Mesothelial cell of epicardium (in vitro differentiated cells): ENCODE data around the gene ZNF800. TPM values are rescaled to one million over a fixed set of nuclear protein-coding genes. Genes with fewer than 3 reads are reported as not detected.
"Not testable (repeated sequence)": the region's sequence is repeated elsewhere in the genome, so short reads cannot be mapped to it uniquely, and the experiment has no call there.

Experiments used
- DNase-seq, 2 experiments: peaks; one replicate each; pipeline ENCODE4 v3.0.0; 2021; ENCODE audit warnings: low spot score in 2 of 2; ENCODE audit not compliant: unreplicated experiment in 2 of 2
- H3K27ac Mint-ChIP-seq: 2 replicates; pipeline ENCODE4 v1.8.0; 2021; ENCODE audit warnings: mixed read lengths
- H3K27me3 Mint-ChIP-seq: 2 replicates; pipeline ENCODE4 v1.8.0; 2021; ENCODE audit warnings: low read depth, mixed read lengths
- H3K36me3 Mint-ChIP-seq: 2 replicates; pipeline ENCODE4 v1.8.0; 2021; ENCODE audit warnings: mixed read lengths
- H3K4me1 Mint-ChIP-seq: 2 replicates; pipeline ENCODE4 v1.8.0; 2021; ENCODE audit warnings: mixed read lengths
- H3K4me3 Mint-ChIP-seq: 2 replicates; pipeline ENCODE4 v1.8.0; 2021; ENCODE audit warnings: mild to moderate bottlenecking, moderate library complexity, mixed read lengths
- H3K9me3 Mint-ChIP-seq: 2 replicates; pipeline ENCODE4 v1.8.0; 2021; ENCODE audit warnings: mixed read lengths
- total RNA-seq: library from RNA; stranded (reverse); gene quantifications from 3 replicates; pipeline ENCODE4 v1.2.1, GENCODE V29; 2021
- TF ChIP-seq, protein P1 (sequence below): fragments of 200-600 bp; sonication (generic); IDR thresholded peaks from one replicate; pipeline ENCODE4 v1.5.0; 2021; ENCODE audit warnings: antibody characterized with exemption; ENCODE audit not compliant: unreplicated experiment

The ZNF800 gene
- total RNA-seq, 1 donor from 2014 or later = 24.8 TPM

- DNase-seq = no peak
- H3K4me1 Mint-ChIP-seq = no peaks in the 10 kb centered on the region
- H3K27me3 Mint-ChIP-seq = peaks cover 53% of the 10 kb centered on the region
- no peaks in the 10 kb centered on the region for H3K9me3 Mint-ChIP-seq
- TF ChIP-seq, protein P1, sequence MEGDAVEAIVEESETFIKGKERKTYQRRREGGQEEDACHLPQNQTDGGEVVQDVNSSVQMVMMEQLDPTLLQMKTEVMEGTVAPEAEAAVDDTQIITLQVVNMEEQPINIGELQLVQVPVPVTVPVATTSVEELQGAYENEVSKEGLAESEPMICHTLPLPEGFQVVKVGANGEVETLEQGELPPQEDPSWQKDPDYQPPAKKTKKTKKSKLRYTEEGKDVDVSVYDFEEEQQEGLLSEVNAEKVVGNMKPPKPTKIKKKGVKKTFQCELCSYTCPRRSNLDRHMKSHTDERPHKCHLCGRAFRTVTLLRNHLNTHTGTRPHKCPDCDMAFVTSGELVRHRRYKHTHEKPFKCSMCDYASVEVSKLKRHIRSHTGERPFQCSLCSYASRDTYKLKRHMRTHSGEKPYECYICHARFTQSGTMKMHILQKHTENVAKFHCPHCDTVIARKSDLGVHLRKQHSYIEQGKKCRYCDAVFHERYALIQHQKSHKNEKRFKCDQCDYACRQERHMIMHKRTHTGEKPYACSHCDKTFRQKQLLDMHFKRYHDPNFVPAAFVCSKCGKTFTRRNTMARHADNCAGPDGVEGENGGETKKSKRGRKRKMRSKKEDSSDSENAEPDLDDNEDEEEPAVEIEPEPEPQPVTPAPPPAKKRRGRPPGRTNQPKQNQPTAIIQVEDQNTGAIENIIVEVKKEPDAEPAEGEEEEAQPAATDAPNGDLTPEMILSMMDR = no peak
- no peak overlapping the region for H3K27ac Mint-ChIP-seq
- no peak overlapping the region for H3K4me3 Mint-ChIP-seq
- H3K36me3 Mint-ChIP-seq = no peaks in the 10 kb centered on the region
Measured at GRCh38 chr7:127411176-127411575, 18.7 kb upstream of the ZNF800 start.

DNA sequence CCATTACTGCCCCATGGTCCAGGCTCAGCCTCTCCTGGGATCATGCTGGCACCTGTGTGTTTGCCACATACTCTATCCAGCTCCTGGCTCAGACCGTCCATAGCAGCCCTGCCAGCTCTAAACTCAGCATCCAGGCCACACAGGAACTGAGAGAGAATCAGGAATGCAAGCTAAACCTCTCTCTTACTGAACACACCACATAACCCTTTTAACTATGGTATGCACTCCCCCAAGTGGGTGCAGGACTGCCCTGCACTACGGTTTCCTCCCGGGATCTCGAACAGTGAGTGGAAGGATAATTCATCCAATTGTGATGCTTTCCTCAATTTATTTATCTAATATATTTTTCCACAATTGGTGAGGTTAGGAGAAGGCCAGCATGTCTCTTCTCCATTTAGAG is 17.1 kb upstream of the ZNF800 start:
- TF ChIP-seq, protein P1 = no peak
- H3K4me3 Mint-ChIP-seq = no peak overlapping the region
- H3K4me1 Mint-ChIP-seq = no peaks in the 10 kb centered on the region
- DNase-seq = no peak
- no peak overlapping the region for H3K27ac Mint-ChIP-seq
- H3K27me3 Mint-ChIP-seq = peaks cover 58% of the 10 kb centered on the region
- H3K9me3 Mint-ChIP-seq = no peaks in the 10 kb centered on the region
- no peaks in the 10 kb centered on the region for H3K36me3 Mint-ChIP-seq

DNA sequence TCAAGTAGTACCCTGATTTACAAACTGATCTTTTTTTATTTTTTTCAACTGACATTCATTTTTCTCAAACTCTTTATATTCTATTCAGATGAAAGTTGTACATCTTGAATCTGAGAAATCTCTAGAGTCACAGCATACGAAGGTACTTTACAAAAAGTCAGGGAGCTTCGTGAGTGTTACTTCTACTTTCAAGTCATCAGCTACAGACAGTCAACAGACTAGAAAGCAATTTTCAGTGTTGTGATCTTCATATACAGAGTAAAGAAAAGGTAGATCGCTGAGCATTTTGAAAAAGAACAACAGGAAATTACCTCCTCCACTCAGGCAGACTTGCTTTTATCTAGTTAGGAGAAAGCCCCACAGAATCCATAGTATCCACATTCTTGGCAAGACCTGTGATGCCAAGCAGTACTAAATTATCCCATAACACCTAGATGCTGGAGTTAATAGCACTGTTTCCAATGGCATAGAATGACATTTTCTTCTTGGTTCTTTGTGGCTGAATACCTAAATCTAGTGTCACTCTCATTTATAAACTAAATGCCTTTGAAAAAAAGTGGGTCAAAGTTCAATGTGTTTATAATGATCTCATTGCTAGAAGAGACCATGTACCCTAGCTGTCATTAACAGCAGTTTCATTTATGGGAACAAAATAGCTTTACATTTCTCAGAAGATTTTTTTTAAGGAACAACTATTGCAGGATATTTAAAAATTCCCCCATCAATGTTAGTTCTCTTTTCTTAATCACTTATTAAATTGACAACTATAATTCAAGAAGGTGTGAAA is 12.0 kb upstream of the ZNF800 start:
- Mint-ChIP-seq H3K9me3 (no peaks in the 10 kb centered on the region), H3K27ac (no peak overlapping the region), H3K27me3 (peaks cover 70% of the 10 kb centered on the region), H3K4me1 (no peaks in the 10 kb centered on the region), H3K36me3 (no peaks in the 10 kb centered on the region), H3K4me3 (no peak overlapping the region)
- no peak for DNase-seq
- TF ChIP-seq, protein P1 = no peak

DNA sequence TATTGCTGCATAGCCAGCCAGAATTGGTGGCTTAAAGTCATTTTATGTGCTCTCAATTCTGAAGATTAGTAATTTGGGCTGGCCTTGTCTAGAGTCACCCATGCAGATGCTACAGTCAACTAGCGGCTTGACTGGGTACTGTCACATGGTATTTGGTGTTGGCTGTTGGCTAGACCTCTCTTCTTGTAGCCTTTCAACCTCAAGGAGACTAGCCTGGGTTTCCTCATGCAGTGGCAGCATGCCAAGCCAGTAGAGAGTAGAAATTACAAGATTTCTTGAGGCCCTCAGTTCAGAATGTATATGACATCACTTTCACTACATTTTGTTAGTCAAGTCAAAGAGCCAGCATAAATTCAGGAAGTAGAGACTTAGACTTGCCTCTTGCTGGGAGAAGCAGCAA is 3.7 kb upstream of the ZNF800 start:
- Mint-ChIP-seq H3K27ac (no peak overlapping the region), H3K9me3 (no peaks in the 10 kb centered on the region), H3K4me3 (no peak overlapping the region), H3K36me3 (no peaks in the 10 kb centered on the region), H3K27me3 (peaks cover 50% of the 10 kb centered on the region), H3K4me1 (peaks cover 15% of the 10 kb centered on the region)
- TF ChIP-seq, protein P1 = no peak
- DNase-seq = no peak

GRCh38 chr7:127395104-127395503 is 2.6 kb upstream of the ZNF800 start:
- not testable (repeated sequence) for DNase-seq, H3K9me3 Mint-ChIP-seq, H3K36me3 Mint-ChIP-seq, H3K27ac Mint-ChIP-seq, H3K4me3 Mint-ChIP-seq
- H3K4me1 Mint-ChIP-seq = peaks cover 21% of the 10 kb centered on the region
- H3K27me3 Mint-ChIP-seq = peaks cover 42% of the 10 kb centered on the region

DNA sequence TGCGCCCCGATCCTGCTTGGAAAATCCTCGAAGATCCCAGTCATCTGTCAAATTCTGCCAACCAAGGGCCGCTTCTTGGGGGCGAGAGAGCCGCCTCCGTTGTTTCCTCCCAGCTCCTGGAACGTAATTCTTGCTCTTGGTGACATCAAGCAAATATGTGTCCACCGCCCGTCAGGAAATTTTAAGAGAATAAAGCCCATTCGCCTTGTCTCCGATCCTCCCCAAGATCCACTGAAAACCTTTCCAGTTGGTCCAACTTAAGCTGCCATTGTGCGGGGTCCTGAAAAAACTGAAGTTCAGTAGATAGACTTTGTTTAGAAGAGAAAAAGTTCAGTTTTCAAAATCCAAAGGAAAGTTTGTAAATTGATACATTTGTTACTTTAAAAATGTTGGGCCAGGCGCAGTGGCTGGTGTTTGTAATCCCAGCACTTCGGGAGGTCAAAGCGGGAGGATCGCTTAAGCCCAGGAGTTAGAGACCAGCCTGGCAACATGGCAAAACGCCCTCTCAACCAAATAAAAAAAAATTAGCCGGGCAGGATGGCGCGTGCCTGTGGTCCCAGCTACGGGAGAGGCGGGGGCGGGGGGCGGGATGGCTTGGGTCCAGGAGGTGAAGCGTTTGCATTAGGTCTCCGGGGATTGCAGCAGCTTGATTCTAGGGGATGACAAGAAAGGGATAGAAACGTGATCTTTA is 1.0 kb upstream of the ZNF800 start:
- peak in 1 of 2 experiments; percentile 30 for DNase-seq
- H3K9me3 Mint-ChIP-seq = no peaks in the 10 kb centered on the region
- peak overlapping the region; percentile 82 for H3K4me3 Mint-ChIP-seq
- peaks cover 4% of the 10 kb centered on the region for H3K36me3 Mint-ChIP-seq
- peak overlapping the region; percentile 92 for H3K27ac Mint-ChIP-seq
- H3K27me3 Mint-ChIP-seq = peaks cover 28% of the 10 kb centered on the region
- TF ChIP-seq, protein P1 = no peak
- peaks cover 21% of the 10 kb centered on the region for H3K4me1 Mint-ChIP-seq
